ENCODE measurements around the gene LYRM2.

The LYRM2 gene

GRCh38 chr6:89604653-89605052 lies 33.9 kb downstream of the LYRM2 start:
- no peak for TF ChIP-seq CTCF (IDR thresholded peaks at IDR 0.05; ENCODE audit: insufficient read depth, low read length, missing control alignments)
- no peak for DNase-seq (ENCODE audit: low read depth, low spot score)
- ChIA-PET POLR2A (no interaction called here), CTCF (no interaction called here)
- no peak overlapping the region for H3K4me3 ChIP-seq (ENCODE audit: low read depth, low read length)

GRCh38 chr6:89602166-89602565 lies 36.4 kb downstream of the LYRM2 start:
- POLR2A ChIA-PET: no interaction called here
- TF ChIP-seq CTCF (IDR thresholded peaks at IDR 0.05; ENCODE audit: insufficient read depth, low read length, missing control alignments): no peak
- no peak for DNase-seq (ENCODE audit: low read depth, low spot score)
- CTCF ChIA-PET: interaction anchor here (1.9 kb wide), 1 partner anchor 8 kb away, joined by 7 read pairs; no protein-coding TSS in a partner anchor
- no peak overlapping the region for H3K4me3 ChIP-seq (ENCODE audit: low read depth, low read length)

- no peak for TF ChIP-seq CTCF (IDR thresholded peaks at IDR 0.05; ENCODE audit: insufficient read depth, low read length, missing control alignments)
- H3K4me3 ChIP-seq (ENCODE audit: low read depth, low read length): no peak overlapping the region
- no peak for DNase-seq (ENCODE audit: low read depth, low spot score)
- ChIA-PET POLR2A (no interaction called here), CTCF (interaction anchor here (0.8 to 2.0 kb wide), 3 partner anchors 10 to 233 kb away, joined by 3 to 5 read pairs (median 4); no protein-coding TSS in a partner anchor)
These were observed 38.8 kb downstream of the LYRM2 start for GRCh38 chr6:89599727-89600126.

GRCh38 chr6:89597988-89598387 lies 40.6 kb downstream of the LYRM2 start:
- ChIA-PET CTCF (interaction anchor here (0.8 to 1.4 kb wide), 4 partner anchors 10 to 166 kb away, joined by 3 to 4 read pairs (median 3); no protein-coding TSS in a partner anchor), POLR2A (no interaction called here)
- no peak for DNase-seq (ENCODE audit: low read depth, low spot score)
- no peak for TF ChIP-seq CTCF (IDR thresholded peaks at IDR 0.05; ENCODE audit: insufficient read depth, low read length, missing control alignments)
- no peak overlapping the region for H3K4me3 ChIP-seq (ENCODE audit: low read depth, low read length)

GRCh38 chr6:89597372-89597771 lies 41.2 kb downstream of the LYRM2 start:
- no peak overlapping the region for H3K4me3 ChIP-seq (ENCODE audit: low read depth, low read length)
- TF ChIP-seq CTCF (IDR thresholded peaks at IDR 0.05; ENCODE audit: insufficient read depth, low read length, missing control alignments): no peak
- POLR2A ChIA-PET: no interaction called here
- CTCF ChIA-PET: interaction anchor here (1.3 to 1.4 kb wide), 3 partner anchors 10 to 226 kb away, joined by 3 to 4 read pairs (median 3); no protein-coding TSS in a partner anchor
- no peak for DNase-seq (ENCODE audit: low read depth, low spot score)

- H3K4me3 ChIP-seq (ENCODE audit: low read depth, low read length): no peak overlapping the region
- ChIA-PET POLR2A (no interaction called here), CTCF (interaction anchor here (1.4 kb wide), 2 partner anchors 164 to 225 kb away, joined by 3 to 4 read pairs; no protein-coding TSS in a partner anchor)
- no peak for DNase-seq (ENCODE audit: low read depth, low spot score)
- no peak for TF ChIP-seq CTCF (IDR thresholded peaks at IDR 0.05; ENCODE audit: insufficient read depth, low read length, missing control alignments)
These were observed 42.1 kb downstream of the LYRM2 start for GRCh38 chr6:89596484-89596883.
